Skeletal muscle tissue (tissue), 4 donors: ENCODE results near the gene GART. TPM values are rescaled to one million over a fixed set of nuclear protein-coding genes. Genes with fewer than 3 reads are reported as not detected.
"Not testable (repeated sequence)": the region's sequence is repeated elsewhere in the genome, so short reads cannot be mapped to it uniquely, and the experiment has no call there.

Experiments
- H3K27ac ChIP-seq: one replicate; pipeline ENCODE4 v1.7.0; 2013; ENCODE audit warnings: mild to moderate bottlenecking, low read depth, low read length, inconsistent platforms
- H3K27me3 ChIP-seq, 3 donors: one replicate each; pipeline ENCODE4 v1.7.0; 2013; ENCODE audit warnings: low read length in 3 of 3; ENCODE audit not compliant: control insufficient read depth in 3 of 3, insufficient read depth in 3 of 3
- H3K36me3 ChIP-seq, 3 donors: one replicate each; pipeline ENCODE4 v1.7.0; 2013; ENCODE audit warnings: low read length in 3 of 3; ENCODE audit not compliant: control insufficient read depth in 3 of 3, insufficient read depth in 3 of 3
- H3K4me1 ChIP-seq, 3 donors: one replicate each; pipeline ENCODE4 v1.7.0; 2013; ENCODE audit warnings: low read length in 3 of 3, mild to moderate bottlenecking in 3 of 3; ENCODE audit not compliant: control insufficient read depth in 3 of 3, insufficient read depth in 3 of 3
- H3K4me3 ChIP-seq, 3 donors: one replicate each; pipeline ENCODE4 v1.7.0; 2013; ENCODE audit warnings: low read length in 3 of 3
- H3K9ac ChIP-seq, 3 donors: one replicate each; pipeline ENCODE4 v1.7.0; 2013; ENCODE audit warnings: low read length in 3 of 3, mild to moderate bottlenecking in 3 of 3, moderate library complexity in 2 of 3, low read depth in 1 of 3
- H3K9me3 ChIP-seq, 3 donors: one replicate each; pipeline ENCODE4 v1.7.0; 2013; ENCODE audit warnings: low read length in 3 of 3; ENCODE audit not compliant: control insufficient read depth in 3 of 3
- total RNA-seq: library from RNA; depleted of rRNA; stranded (reverse); fragments of >200 nt; gene quantifications from one replicate; pipeline ENCODE4 v1.2.3, GENCODE V29; 2014
- donor health status: Osteomylitis.

GART gene
- total RNA-seq, 1 donor from 2014 or later: 52.2 TPM

DNA sequence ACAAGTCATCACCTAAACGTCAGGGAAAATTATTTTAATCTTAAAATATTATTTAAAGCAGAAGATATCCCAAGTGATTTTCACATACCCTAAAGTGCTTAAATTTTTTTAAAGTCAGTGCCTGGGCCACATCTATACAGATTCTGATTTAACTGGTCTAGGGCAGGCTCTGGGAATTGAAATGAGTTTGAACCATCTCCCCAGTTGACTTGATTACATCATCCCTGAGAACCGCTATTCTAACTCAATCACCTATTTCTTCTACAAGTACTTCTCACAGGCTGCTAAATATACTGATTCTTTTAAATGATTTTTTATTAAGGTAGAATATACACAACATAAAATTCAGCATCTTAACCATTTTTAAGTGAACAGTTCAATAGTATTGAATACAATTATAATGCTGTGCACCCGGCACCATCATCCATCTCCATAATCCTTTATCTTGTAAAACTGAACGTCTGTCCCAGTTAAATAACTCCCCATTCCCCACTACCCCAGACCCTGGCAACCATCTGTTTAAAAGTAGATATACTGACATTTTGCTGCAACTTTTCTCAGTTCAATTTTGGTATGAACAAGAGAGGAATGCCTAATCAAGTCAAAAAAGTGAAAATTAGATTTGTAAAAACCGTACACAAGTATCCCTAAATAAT, 19.5 kb downstream of the GART start:
- H3K27ac ChIP-seq: no peak overlapping the region
- H3K4me3 ChIP-seq: no peak overlapping the region
- H3K27me3 ChIP-seq: no peaks in the 10 kb centered on the region
- peaks cover 13 to 26% (median 19%) of the 10 kb centered on the region in 3 donors for H3K36me3 ChIP-seq
- H3K9ac ChIP-seq: no peak overlapping the region
- no peaks in the 10 kb centered on the region for H3K4me1 ChIP-seq
- H3K9me3 ChIP-seq: no peaks in the 10 kb centered on the region

DNA sequence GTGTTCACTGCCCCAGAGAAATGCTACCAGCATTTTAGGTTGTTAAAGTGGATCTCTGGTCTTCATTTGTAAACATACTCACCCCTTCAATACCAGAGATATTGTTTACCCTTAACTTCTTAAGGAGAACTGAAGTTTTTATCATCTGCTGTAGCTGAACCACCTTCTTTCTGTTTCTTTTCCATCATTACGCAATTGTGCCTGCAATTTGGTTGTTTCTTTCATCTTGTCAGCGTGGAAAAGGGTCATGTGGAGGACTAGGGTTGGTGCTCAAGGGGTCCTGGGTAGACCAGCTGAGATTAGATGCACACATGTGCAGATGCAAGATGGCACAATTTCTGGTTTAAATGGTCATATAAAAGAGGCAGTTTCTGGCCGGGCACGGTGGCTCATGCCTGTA, 23.0 kb downstream of the GART start:
- no peaks in the 10 kb centered on the region for H3K9me3 ChIP-seq
- no peak overlapping the region for H3K27ac ChIP-seq
- no peaks in the 10 kb centered on the region for H3K4me1 ChIP-seq
- H3K9ac ChIP-seq: no peak overlapping the region
- H3K36me3 ChIP-seq: peaks cover 32 to 41% (median 41%) of the 10 kb centered on the region in 3 donors
- no peaks in the 10 kb centered on the region for H3K27me3 ChIP-seq
- H3K4me3 ChIP-seq: no peak overlapping the region

DNA sequence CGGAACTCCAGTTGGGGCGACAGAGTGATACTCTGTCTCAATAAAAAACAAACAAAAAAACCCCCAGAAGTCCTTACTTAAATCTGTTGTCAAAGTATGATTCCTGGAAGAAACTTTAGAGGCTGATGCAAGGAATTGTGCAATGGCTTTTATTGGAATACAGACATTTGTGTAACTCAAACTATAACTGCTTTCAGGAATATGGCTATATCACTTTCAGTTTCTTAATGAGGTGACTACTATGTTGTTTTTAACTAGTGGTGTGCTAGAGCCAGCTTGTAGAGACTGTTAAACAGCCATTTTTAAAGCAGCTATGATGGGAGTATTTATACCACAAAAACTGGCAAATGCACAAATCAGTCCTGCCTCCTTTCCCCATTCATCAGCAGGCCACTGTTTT, 27.7 kb downstream of the GART start:
- no peak overlapping the region for H3K27ac ChIP-seq
- H3K9ac ChIP-seq: no peak overlapping the region
- no peaks in the 10 kb centered on the region for H3K4me1 ChIP-seq
- H3K36me3 ChIP-seq: peaks cover 40 to 56% (median 53%) of the 10 kb centered on the region in 3 donors
- no peak overlapping the region for H3K4me3 ChIP-seq
- no peaks in the 10 kb centered on the region for H3K27me3 ChIP-seq
- H3K9me3 ChIP-seq: no peaks in the 10 kb centered on the region

DNA sequence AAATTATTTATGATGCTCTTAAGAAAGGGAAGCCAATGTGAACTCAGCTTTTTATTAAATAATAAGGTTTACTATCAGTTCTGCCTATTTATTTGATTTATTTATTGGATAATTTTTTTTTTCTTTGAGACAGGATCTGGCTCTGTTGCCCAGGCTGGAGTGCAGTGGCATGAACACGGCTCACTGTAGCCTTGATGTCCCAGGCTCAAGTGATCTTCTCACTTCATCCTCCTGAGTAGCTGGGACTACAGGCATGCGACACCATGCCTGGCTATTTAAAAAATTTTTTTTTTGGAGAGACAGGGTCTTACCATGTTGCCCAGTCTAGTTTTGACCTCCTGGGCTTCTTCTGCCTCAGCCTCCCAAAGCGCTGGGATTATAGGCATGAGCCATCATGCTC, 29.4 kb downstream of the GART start:
- Histone ChIP-seq H3K4me3 (no peak overlapping the region), H3K4me1 (no peaks in the 10 kb centered on the region), H3K36me3 (peaks cover 35 to 54% (median 53%) of the 10 kb centered on the region in 3 donors)

DNA sequence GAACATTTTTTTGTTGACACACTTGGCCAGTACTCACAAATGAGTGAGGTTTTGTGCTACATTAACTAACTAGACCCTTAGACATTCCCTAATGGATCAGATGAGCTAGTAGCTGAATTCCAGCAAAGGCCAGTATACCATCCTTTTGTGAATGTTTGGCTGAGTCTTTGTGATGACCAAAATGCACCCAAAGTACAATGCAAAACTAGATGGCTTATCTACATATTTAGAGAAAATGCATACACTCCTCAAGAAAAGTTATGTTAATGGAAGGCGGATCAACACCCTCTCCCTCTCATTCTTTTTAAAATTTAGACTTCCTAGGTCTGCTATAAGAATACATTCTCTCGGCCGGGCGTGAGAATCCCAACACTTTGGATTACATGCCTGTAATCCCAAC, 30.3 kb downstream of the GART start:
- no peaks in the 10 kb centered on the region for H3K27me3 ChIP-seq
- no peak overlapping the region for H3K4me3 ChIP-seq
- peaks cover 27 to 46% (median 45%) of the 10 kb centered on the region in 3 donors for H3K36me3 ChIP-seq
- H3K9ac ChIP-seq: no peak overlapping the region
- no peaks in the 10 kb centered on the region for H3K9me3 ChIP-seq
- no peak overlapping the region for H3K27ac ChIP-seq
- H3K4me1 ChIP-seq: no peaks in the 10 kb centered on the region

More for the DNA sequence above, 29.4 kb downstream of the GART start:
- Histone ChIP-seq H3K27ac (no peak overlapping the region), H3K9ac (no peak overlapping the region), H3K9me3 (no peaks in the 10 kb centered on the region), H3K27me3 (no peaks in the 10 kb centered on the region)

DNA sequence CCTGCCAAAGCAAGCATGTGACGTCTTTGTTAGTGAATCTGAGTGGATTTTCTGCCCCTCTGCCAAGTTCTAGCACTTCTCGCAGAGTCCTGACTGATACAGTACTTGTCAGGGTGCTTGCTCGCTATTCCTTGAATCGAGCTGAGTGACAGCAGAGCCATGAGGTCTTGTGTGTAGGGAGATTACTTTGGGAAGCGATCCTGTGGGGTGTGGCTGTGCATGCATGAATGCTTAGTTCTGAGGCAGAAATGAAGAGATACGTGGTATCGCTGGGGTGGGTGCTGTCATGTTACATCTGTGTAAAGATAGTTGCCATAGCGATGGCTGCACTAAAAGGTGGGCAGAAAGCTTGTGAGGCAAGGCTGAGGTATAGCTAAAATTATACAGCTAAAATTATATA, 31.1 kb downstream of the GART start:
- no peak overlapping the region for H3K9ac ChIP-seq
- no peaks in the 10 kb centered on the region for H3K9me3 ChIP-seq
- H3K36me3 ChIP-seq: peaks cover 22 to 42% (median 40%) of the 10 kb centered on the region in 3 donors
- H3K27ac ChIP-seq: no peak overlapping the region
- no peaks in the 10 kb centered on the region for H3K27me3 ChIP-seq
- H3K4me1 ChIP-seq: no peaks in the 10 kb centered on the region
- no peak overlapping the region for H3K4me3 ChIP-seq

DNA sequence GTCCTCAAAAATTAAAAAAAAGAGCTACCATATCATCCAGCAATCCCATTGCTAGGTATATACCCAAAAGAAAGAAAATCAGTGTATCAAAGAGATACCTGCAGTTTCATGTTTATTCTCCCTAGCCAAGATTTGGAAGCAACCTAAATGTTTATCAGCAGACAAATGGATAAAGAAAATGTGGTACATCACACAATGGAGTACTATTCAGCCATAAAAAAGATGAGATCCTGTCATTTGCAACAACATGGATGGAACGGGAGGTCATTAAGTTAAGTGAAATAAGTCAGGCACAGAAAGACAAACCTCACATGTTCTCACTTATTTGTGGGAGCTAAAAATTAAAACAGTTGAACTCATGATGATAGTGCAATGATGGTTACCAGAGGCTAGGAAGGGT, 34.9 kb downstream of the GART start:
- not testable (repeated sequence) for H3K4me3 ChIP-seq, H3K27me3 ChIP-seq, H3K9me3 ChIP-seq, H3K9ac ChIP-seq, H3K27ac ChIP-seq, H3K4me1 ChIP-seq
- H3K36me3 ChIP-seq: peaks cover 18 to 45% (median 37%) of the 10 kb centered on the region in 3 donors

DNA sequence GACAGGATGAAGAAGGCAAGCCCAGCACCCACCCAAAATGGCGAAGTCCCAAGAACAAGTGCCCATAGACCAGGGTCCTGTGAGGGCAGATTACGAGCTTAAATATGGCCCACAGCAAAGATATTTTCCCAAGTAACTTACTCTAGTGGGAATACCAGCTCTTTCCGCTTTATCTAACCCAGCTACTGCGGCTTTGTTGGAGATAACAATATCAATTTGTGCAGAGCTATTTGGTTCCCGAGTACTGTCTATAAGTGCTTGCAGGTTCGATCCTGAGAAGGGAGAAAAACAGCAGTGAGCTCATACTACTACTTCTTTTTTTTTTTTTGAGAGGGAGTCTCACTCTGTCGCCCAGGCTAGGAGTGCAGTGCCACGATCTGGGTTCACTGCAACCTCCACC, 36.1 kb downstream of the GART start:
- no peaks in the 10 kb centered on the region for H3K4me1 ChIP-seq
- no peaks in the 10 kb centered on the region for H3K9me3 ChIP-seq
- H3K36me3 ChIP-seq: peaks cover 13 to 37% (median 27%) of the 10 kb centered on the region in 3 donors
- H3K4me3 ChIP-seq: no peak overlapping the region
- no peak overlapping the region for H3K9ac ChIP-seq
- H3K27me3 ChIP-seq: no peaks in the 10 kb centered on the region
- H3K27ac ChIP-seq: no peak overlapping the region

DNA sequence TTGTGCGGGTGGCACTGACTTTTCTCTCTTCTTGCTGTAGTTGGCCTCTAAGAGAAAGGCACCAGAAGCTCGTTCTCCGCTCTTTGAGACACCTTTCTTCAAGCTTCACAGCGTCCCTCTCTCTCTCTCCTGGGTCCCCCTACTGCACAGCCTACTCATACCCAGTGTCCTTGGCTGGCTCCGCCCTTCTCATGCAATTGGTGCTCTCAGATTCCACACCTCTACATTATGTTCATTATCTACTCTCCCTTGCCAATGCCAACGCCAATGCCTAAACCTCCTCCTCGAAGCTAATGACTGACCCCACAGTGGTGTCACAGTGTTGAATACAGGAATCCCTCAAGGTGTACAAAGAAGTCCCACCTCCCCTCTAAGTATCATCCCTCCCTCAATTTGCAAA, 45.6 kb downstream of the GART start:
- peaks cover 0 to 4% (median 0%) of the 10 kb centered on the region in 3 donors for H3K27me3 ChIP-seq
- no peak overlapping the region for H3K9ac ChIP-seq
- no peak overlapping the region for H3K27ac ChIP-seq
- no peak overlapping the region for H3K4me3 ChIP-seq
- H3K36me3 ChIP-seq: no peaks in the 10 kb centered on the region
- H3K9me3 ChIP-seq: no peaks in the 10 kb centered on the region
- H3K4me1 ChIP-seq: peaks cover 0 to 5% (median 2%) of the 10 kb centered on the region in 3 donors

DNA sequence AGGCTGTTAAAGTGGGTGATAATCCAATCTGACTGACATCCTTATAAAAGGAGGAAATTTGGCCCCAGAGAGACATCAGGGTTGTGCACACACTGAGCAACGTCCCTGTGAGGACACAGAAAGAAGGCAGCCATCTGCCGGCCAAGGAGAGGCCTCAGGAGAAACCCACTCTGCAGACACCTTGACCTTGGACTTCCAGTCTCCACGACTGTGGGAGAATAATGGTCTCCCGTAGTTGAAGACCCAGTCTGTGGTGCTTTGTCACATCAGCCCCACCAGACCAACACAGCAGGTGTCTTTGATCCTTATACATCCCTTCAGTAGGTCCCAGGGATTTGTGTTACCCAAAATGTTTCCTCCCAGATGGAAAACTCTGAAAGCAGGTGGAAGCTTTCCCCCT, 46.2 kb downstream of the GART start:
- Histone ChIP-seq H3K9ac (no peak overlapping the region), H3K9me3 (no peaks in the 10 kb centered on the region), H3K27me3 (peaks cover 0 to 4% (median 0%) of the 10 kb centered on the region in 3 donors), H3K36me3 (no peaks in the 10 kb centered on the region), H3K4me3 (no peak overlapping the region), H3K27ac (no peak overlapping the region), H3K4me1 (peaks cover 4 to 11% (median 5%) of the 10 kb centered on the region in 3 donors)
